ENCODE results near the gene GSTM2.
"Not testable (repeated sequence)": the region's sequence is repeated elsewhere in the genome, so short reads cannot be mapped to it uniquely, and the experiment has no call there.

GSTM2 gene

DNA sequence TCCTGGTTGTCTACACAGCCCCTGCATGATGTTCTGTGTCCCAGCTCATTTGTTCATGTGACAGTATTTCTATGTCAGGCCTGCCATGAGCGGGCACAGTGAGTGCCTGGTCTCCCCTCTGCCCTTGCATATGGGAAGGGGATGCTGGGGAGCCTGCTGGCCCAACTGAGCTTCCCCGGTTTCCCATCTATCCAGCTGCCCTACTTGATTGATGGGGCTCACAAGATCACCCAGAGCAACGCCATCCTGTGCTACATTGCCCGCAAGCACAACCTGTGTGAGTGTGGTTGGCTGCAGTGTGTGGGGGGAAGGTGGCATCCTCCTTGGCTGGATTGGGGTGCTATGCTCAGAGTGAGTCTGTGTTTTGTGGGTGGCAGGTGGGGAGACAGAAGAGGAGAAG is 10.5 kb upstream of the GSTM2 start:
- no peak for DNase-seq (ENCODE audit: low read depth in 2 of 2)
- TF ChIP-seq, protein P1, sequence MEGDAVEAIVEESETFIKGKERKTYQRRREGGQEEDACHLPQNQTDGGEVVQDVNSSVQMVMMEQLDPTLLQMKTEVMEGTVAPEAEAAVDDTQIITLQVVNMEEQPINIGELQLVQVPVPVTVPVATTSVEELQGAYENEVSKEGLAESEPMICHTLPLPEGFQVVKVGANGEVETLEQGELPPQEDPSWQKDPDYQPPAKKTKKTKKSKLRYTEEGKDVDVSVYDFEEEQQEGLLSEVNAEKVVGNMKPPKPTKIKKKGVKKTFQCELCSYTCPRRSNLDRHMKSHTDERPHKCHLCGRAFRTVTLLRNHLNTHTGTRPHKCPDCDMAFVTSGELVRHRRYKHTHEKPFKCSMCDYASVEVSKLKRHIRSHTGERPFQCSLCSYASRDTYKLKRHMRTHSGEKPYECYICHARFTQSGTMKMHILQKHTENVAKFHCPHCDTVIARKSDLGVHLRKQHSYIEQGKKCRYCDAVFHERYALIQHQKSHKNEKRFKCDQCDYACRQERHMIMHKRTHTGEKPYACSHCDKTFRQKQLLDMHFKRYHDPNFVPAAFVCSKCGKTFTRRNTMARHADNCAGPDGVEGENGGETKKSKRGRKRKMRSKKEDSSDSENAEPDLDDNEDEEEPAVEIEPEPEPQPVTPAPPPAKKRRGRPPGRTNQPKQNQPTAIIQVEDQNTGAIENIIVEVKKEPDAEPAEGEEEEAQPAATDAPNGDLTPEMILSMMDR (IDR thresholded peaks at IDR 0.05; ENCODE audit: low read depth, low read length) = no peak

DNA sequence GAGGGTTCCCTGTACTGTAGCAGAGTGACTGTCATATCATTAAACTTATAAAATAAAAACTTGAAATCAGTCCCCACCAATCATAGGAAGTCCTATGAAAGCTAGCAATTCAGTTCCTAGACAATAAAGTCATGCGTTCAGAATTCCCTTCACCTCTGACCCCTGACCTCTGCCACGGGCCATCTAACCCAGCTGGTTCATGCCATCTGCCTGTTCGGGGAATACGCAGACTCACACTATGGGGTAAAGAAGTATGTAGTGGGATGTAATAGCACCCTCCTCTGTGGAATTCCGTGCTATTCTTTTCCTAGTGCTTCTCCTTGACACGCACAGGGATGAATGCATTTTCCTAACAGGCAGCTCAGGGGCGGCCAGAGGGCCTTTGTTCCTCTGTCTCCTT is 9.9 kb upstream of the GSTM2 start:
- DNase-seq (ENCODE audit: low read depth in 2 of 2) = no peak
- TF ChIP-seq, protein P1 (IDR thresholded peaks at IDR 0.05; ENCODE audit: low read depth, low read length) = no peak
- no peak overlapping the region for H3K4me3 ChIP-seq (replicated peaks in 1 of 2; ENCODE audit: low read depth in 2 of 2, low read length in 2 of 2)

More for the DNA sequence above, 10.5 kb upstream of the GSTM2 start:
- H3K4me3 ChIP-seq (replicated peaks in 1 of 2; ENCODE audit: low read depth in 2 of 2, low read length in 2 of 2) = no peak overlapping the region

DNA sequence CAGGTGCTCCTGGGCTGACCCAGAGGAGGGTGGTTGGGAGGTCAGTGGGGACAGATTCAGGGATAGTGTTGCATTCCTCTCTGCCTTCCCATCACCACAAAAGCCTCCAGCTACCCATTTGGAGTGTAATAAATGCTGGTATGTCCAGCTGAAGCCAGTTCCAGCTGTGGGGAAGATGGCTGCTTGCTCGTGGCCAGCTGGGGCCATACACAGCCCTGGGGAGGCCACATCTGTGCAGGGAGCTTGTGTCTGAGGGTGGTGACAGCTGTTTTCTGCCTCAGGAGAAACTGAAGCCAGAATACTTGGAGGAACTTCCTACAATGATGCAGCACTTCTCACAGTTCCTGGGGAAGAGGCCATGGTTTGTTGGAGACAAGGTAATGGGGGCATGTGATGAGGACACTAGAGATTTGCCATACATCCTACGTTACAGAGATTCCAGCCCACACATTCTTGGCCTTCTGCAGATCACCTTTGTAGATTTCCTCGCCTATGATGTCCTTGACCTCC is 9.3 kb upstream of the GSTM2 start:
- TF ChIP-seq, protein P1 (IDR thresholded peaks at IDR 0.05; ENCODE audit: low read depth, low read length) = no peak
- DNase-seq (ENCODE audit: low read depth in 2 of 2) = no peak
- no peak overlapping the region for H3K4me3 ChIP-seq (replicated peaks in 1 of 2; ENCODE audit: low read depth in 2 of 2, low read length in 2 of 2)

DNA sequence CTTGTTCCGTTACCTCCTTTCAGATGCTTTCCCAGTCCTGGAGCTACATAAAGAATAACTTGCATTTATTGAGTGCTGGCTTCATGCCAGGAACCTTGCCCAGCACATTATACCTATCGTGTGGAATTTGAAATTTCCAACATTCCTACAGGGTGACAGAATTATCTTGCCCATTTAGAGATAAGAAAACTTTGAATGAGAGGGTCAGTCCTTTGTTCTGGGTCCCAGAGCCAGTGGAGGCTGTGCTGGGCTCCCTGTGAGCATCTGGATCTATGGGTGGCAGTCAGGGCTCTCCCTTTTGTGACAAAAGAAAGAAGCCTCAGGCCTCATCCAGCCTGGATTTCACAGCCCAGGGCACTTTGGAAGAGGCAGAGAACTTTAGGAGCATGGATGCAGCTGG is 8.7 kb upstream of the GSTM2 start:
- H3K4me3 ChIP-seq (replicated peaks in 1 of 2; ENCODE audit: low read depth in 2 of 2, low read length in 2 of 2) = no peak overlapping the region
- TF ChIP-seq, protein P1 (IDR thresholded peaks at IDR 0.05; ENCODE audit: low read depth, low read length) = no peak
- DNase-seq (ENCODE audit: low read depth in 2 of 2) = no peak

DNA sequence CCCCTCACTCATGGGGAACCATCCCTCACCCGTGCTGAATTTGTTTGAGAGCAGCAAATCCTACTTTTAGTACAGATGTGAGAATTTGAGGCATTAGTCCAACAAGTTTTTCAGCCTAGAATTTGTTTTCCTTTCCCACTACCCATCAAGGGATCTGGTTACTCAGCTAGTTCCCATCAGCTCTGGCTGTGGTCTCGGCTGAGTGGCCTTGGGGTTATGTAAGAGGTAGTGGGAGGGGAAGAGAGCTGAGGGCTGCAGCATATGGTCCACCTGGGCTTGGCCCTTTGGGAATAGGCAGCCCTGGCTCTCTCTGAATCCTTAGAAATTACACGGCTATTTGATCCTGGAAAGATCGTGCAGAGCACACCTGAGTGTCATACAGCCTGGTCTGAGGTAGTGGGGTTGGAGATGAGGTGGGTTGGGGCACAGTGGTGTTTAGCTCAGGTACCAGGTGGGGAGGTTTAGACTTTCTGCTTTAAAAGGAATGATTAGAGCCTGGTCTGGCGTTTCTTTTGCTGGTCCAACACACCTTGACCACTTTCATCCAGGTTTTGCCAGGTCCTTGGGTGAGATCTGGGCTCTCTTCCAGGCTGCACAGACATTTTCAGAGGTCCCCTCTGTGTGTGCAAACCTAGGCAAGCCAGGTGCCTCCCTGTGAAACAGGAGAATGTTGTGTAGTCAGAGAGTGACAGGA is 7.7 kb upstream of the GSTM2 start:
- no peak for DNase-seq (ENCODE audit: low read depth in 2 of 2)
- TF ChIP-seq, protein P1 (IDR thresholded peaks at IDR 0.05; ENCODE audit: low read depth, low read length) = no peak
- H3K4me3 ChIP-seq (replicated peaks in 1 of 2; ENCODE audit: low read depth in 2 of 2, low read length in 2 of 2) = no peak overlapping the region

DNA sequence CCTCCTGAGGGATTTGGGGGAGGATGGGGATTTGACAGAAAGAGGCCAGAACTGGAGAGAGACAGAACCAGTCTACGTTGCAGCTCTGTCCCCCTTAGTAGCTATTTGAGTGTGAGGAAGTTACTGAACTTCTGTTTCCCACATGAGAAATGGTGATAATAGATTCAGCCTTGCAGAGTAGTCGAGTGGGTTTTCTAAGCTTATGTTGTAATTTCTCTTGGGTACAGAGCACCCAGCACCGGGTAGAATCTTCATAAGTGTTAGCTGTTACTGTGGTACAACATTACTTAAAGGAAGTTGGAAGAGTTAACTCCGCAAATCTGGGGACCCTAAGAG is 7.2 kb upstream of the GSTM2 start:
- not testable (repeated sequence) for DNase-seq (ENCODE audit: low read depth in 2 of 2)

DNA sequence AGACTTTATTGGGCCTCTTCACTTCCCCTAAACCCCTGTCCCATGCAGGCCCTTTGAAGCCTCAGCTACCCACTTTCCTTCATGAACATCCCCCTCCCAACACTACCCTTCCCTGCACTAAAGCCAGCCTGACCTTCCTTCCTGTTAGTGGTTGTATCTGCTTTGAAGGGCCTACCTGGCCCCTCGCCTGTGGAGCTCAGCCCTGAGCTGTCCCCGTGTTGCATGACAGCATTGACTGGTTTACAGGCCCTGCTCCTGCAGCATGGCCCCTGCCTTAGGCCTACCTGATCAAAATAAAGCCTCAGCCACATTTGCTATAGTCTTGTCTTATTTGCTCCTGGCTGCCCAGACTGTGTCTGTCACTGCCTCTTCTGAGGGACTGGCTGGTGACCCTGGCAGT is 6.5 kb upstream of the GSTM2 start:
- H3K4me3 ChIP-seq (replicated peaks in 1 of 2; ENCODE audit: low read depth in 2 of 2, low read length in 2 of 2) = no peak overlapping the region
- DNase-seq (ENCODE audit: low read depth in 2 of 2) = no peak
- TF ChIP-seq, protein P1 (IDR thresholded peaks at IDR 0.05; ENCODE audit: low read depth, low read length) = no peak

More for the DNA sequence above, 7.2 kb upstream of the GSTM2 start:
- not testable (repeated sequence) for H3K4me3 ChIP-seq (replicated peaks in 1 of 2; ENCODE audit: low read depth in 2 of 2, low read length in 2 of 2)
